Uterus (tissue), 4 donors: ENCODE data around the gene DISP3. TPM values are rescaled to one million over a fixed set of nuclear protein-coding genes. Genes with fewer than 3 reads are reported as not detected.

Experiments used
- DNase-seq, 2 donors: peaks; one replicate each; pipeline ENCODE4 v3.0.0-alpha.2; 2019 to 2020
- H3K27ac ChIP-seq, 2 donors: fragments of 200-600 bp; sonication (generic); 1 replicate in 1 of 2; 2 replicates in 1 of 2; pipeline ENCODE4 v1.5.1; 2016 to 2018
- H3K27me3 ChIP-seq, 2 donors: fragments of 200-600 bp; sonication (generic); one replicate each; pipeline ENCODE4 v1.5.1; 2018 to 2019; ENCODE audit warnings: control low read depth in 1 of 2
- H3K36me3 ChIP-seq, 2 donors: fragments of 200-600 bp; sonication (generic); one replicate each; pipeline ENCODE4 v1.5.1; 2019; ENCODE audit warnings: control low read depth in 1 of 2
- H3K4me1 ChIP-seq, 2 donors: fragments of 200-600 bp; sonication (generic); one replicate each; pipeline ENCODE4 v1.5.1; 2018 to 2019; ENCODE audit warnings: control low read depth in 1 of 2
- H3K4me3 ChIP-seq, 2 donors: fragments of 200-600 bp; sonication (generic); 1 replicate in 1 of 2; 2 replicates in 1 of 2; pipeline ENCODE4 v1.5.1; 2018 to 2019; ENCODE audit warnings: mild to moderate bottlenecking in 1 of 2
- H3K9me3 ChIP-seq, 2 donors: fragments of 200-600 bp; sonication (generic); one replicate each; pipeline ENCODE4 v1.5.1; 2019; ENCODE audit warnings: control low read depth in 1 of 2
- CTCF ChIP-seq, 4 experiments: fragments of 200-600 bp in 2 of 4; fragments of 450-650 bp in 2 of 4; sonication (generic) in 2 of 4; IDR thresholded peaks; one replicate each; pipeline ENCODE4 v1.5.1; 2016 to 2019; ENCODE audit warnings: antibody characterized with exemption in 4 of 4, mild to moderate bottlenecking in 2 of 4, moderate library complexity in 1 of 4
- POLR2A ChIP-seq, 2 donors: fragments of 450-650 bp; IDR thresholded peaks; one replicate each; pipeline ENCODE4 v1.6.1; 2016; ENCODE audit warnings: antibody characterized with exemption in 2 of 2, mild to moderate bottlenecking in 1 of 2, moderate library complexity in 1 of 2
- intact Hi-C: fragments of 100-400 bp; cut with DNase I; formaldehyde crosslinking; loops from one replicate; pipeline ENCODE4 v1.15.1; 2023; ENCODE audit warnings: low total_unique reads
- total RNA-seq, 4 donors: library from RNA; depleted of rRNA in 3 of 4; stranded (reverse); fragments of >200 nt in 3 of 4; gene quantifications; one replicate each; pipeline versions ENCODE4 v1.1.0 to v1.2.4, GENCODE V29; 2014 to 2023
- donor health status: DM: yes; HTN: yes; CAD: no.

DISP3 gene
- total RNA-seq, 4 donors from 2014 or later: 0.09 to 0.90 TPM; not detected in 2

DNA sequence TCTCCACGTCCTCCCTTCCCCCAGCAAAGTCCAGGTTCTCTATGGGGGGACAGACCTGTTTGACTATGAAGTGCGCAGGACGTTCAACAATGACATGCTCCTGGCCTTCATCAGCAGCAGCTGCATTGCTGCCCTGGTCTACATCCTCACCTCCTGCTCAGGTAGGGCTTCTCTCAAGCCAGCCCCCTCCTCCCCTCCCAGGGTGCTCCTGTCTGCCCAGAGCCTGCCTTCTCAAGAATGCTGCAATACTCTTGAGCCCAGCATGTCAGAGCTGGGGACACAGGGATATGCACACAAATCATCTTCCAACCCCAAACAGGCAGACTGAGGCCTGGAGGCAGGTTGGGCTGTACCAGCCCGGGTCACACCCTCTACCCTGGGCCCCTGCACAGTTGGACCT lies 35.4 kb downstream of the DISP3 start:
- Histone ChIP-seq H3K4me1 (no peaks in the 10 kb centered on the region), H3K27me3 (no peaks in the 10 kb centered on the region), H3K9me3 (no peaks in the 10 kb centered on the region), H3K36me3 (no peaks in the 10 kb centered on the region), H3K27ac (no peak overlapping the region), H3K4me3 (no peak overlapping the region)
- DNase-seq: no peak
- intact Hi-C loops: no loop called here
- no peak for TF ChIP-seq CTCF (IDR thresholded peaks at IDR 0.05)
- no peak for TF ChIP-seq POLR2A (IDR thresholded peaks at IDR 0.05)

DNA sequence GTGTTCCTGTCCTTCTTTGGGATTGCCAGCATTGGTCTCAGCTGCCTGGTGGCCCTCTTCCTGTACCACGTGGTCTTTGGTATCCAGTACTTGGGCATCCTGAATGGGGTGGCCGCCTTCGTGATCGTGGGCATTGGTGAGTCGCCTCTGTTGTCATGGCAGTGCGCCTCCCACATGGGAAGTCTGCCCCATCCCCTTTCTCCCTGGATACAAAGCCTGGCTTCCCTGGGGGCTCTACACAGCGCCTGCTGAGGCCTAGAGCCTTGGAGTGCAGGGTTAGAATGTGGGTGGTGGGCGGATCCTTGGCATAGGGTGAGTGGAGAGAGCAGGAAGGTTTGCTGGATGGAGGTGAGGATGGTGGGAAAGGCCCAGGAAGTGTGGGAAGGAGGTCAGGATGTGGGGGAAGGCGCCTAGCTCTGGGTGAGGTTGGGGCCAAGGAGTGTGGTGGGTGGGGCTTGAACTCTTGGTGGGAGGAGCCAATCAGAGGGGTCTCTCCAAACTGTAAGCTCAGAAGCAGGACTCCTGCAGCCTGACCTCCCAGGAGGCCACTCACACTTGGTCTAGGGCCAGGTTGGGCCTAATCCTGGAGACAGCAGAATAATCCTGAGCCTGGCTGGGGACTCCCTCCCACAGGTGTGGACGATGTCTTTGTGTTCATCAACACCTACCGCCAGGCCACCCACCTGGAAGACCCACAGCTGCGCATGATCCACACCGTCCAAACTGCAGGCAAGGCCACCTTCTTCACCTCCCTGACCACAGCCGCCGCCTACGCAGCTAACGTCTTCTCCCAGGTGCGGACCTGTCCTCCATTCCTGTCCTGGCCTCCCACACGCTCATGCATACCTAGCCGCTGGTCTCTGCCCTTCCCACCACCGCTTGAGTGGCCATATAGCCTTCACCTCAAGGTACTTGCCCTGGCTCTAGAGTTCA lies 36.7 kb downstream of the DISP3 start:
- Histone ChIP-seq H3K36me3 (no peaks in the 10 kb centered on the region), H3K4me1 (no peaks in the 10 kb centered on the region), H3K27me3 (no peaks in the 10 kb centered on the region), H3K27ac (no peak overlapping the region), H3K9me3 (no peaks in the 10 kb centered on the region), H3K4me3 (no peak overlapping the region)
- intact Hi-C loops: no loop called here
- no peak for DNase-seq
- no peak for TF ChIP-seq POLR2A (IDR thresholded peaks at IDR 0.05)

- Histone ChIP-seq H3K4me1 (no peaks in the 10 kb centered on the region), H3K27me3 (no peaks in the 10 kb centered on the region), H3K27ac (no peak overlapping the region), H3K36me3 (no peaks in the 10 kb centered on the region), H3K9me3 (no peaks in the 10 kb centered on the region), H3K4me3 (no peak overlapping the region)
- no peak for DNase-seq
- intact Hi-C loops: no loop called here
- no peak for TF ChIP-seq POLR2A (IDR thresholded peaks at IDR 0.05)
- TF ChIP-seq CTCF (IDR thresholded peaks at IDR 0.05): no peak
These were observed 38.1 kb downstream of the DISP3 start for GRCh38 chr1:11516961-11517635.

- H3K36me3 ChIP-seq: no peaks in the 10 kb centered on the region
- no peak for DNase-seq
- intact Hi-C loops: no loop called here
- H3K27ac ChIP-seq: no peak overlapping the region
- no peak for TF ChIP-seq CTCF (IDR thresholded peaks at IDR 0.05)
- no peaks in the 10 kb centered on the region for H3K9me3 ChIP-seq
- no peak overlapping the region for H3K4me3 ChIP-seq
- no peaks in the 10 kb centered on the region for H3K27me3 ChIP-seq
- no peaks in the 10 kb centered on the region for H3K4me1 ChIP-seq
These were observed 39.2 kb downstream of the DISP3 start for GRCh38 chr1:11518016-11518701.

DNA sequence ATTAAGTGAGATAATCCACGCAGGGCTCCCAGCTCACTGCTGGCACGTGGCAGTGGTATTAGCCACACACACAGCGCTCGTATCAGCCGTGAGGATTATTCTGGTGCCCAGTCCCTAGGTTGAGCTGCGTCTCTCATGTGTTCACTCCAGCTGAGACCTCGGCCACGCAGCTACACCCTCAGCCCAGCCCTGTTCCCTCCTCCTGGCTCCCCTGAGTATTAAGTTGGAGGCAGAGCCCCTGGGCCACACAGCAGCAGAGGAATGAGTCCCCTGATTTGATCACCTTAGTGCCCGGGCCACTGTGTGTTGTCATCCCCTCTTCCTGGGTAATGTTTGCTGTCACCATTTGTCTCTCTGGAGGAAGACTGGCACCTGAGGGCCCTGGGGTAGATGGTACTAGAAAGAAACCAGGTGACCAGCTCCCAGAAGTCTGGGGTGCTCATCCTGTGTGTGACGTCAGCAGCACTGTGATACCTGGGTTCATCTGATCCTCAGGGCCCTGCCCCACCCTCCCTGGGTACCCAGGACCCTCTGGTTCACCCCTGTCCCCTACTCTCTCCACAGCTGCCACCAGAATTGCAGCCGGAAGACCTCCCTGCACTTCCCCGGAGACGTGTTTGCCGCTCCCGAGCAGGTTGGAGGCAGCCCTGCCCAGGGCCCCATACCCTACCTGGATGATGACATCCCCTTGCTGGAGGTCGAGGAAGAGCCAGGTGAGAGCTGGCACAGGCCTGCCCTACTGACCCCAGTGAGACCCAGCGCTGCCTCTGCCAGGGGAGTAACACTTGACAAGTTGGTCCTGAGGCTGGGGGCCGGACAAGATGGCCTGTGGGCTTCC lies 40.1 kb downstream of the DISP3 start:
- intact Hi-C loops: no loop called here
- H3K9me3 ChIP-seq: no peaks in the 10 kb centered on the region
- H3K36me3 ChIP-seq: no peaks in the 10 kb centered on the region
- H3K27me3 ChIP-seq: no peaks in the 10 kb centered on the region
- H3K4me1 ChIP-seq: no peaks in the 10 kb centered on the region
- no peak overlapping the region for H3K27ac ChIP-seq
- no peak for DNase-seq
- H3K4me3 ChIP-seq: no peak overlapping the region
- TF ChIP-seq POLR2A (IDR thresholded peaks at IDR 0.05) (no peak), CTCF (IDR thresholded peaks at IDR 0.05) (no peak)
